Measurements from ENCODE around the gene LOXL1. TPM values are rescaled to one million over a fixed set of nuclear protein-coding genes. Genes with fewer than 3 reads are reported as not detected.

The LOXL1 gene
- polyA plus RNA-seq (2011; rRNA removed) (114 and 206 TPM in 2 replicates), polyA minus RNA-seq (2011; rRNA and poly(A)+ RNA removed) (260 and 359 TPM in 2 replicates)

- Histone ChIP-seq H3K4me3 (ENCODE audit: low read depth, low read length) (peak within 1 kb of the TSS; percentile 90), H3K27ac (ENCODE audit: low read depth, low read length) (peak within 1 kb of the TSS; percentile 95), H3K9me3 (ENCODE audit: control insufficient read depth, insufficient read depth, low read length) (no peaks in the 10 kb centered on the region; the same call in 1 of the 2 replicates), H3K27me3 (ENCODE audit: control insufficient read depth, insufficient read depth, low read length) (no peaks in the 10 kb centered on the region)
- POLR2A ChIA-PET = interaction anchor here (0.5 to 2.9 kb wide), 11 partner anchors 10 to 1206 kb away, joined by 3 to 17 read pairs (median 4); no protein-coding TSS in a partner anchor
- CTCF ChIA-PET = interaction anchor here (1.9 to 2.2 kb wide), 2 partner anchors 10 to 25 kb away, joined by 9 to 10 read pairs; no protein-coding TSS in a partner anchor
- TF ChIP-seq CTCF (IDR thresholded peaks at IDR 0.05; ENCODE audit: low read depth, low read length) = no peak
- DNase-seq (ENCODE audit: low read depth, low spot score) = peak; percentile 71
Measured at GRCh38 chr15:73926219-73927002, at the start of gene LOXL1. TSS of gene LOXL1 (plus strand) at chr15:73926462. CDS start at chr15:73926784, 322 bp downstream.

GRCh38 chr15:73879426-73879825, 46.8 kb upstream of the LOXL1 start:
- TF ChIP-seq CTCF (IDR thresholded peaks at IDR 0.05; ENCODE audit: low read depth, low read length) = no peak
- Histone ChIP-seq H3K27me3 (ENCODE audit: control insufficient read depth, insufficient read depth, low read length) (peaks cover 20% of the 10 kb centered on the region), H3K4me3 (ENCODE audit: low read depth, low read length) (no peak overlapping the region), H3K9me3 (ENCODE audit: control insufficient read depth, insufficient read depth, low read length) (no peaks in the 10 kb centered on the region; the same call in 1 of the 2 replicates), H3K27ac (ENCODE audit: low read depth, low read length) (no peak overlapping the region)
- no peak for DNase-seq (ENCODE audit: low read depth, low spot score)
- POLR2A ChIA-PET = no interaction called here
- CTCF ChIA-PET = interaction anchor here (1.4 kb wide), 1 partner anchor 17 kb away, joined by 4 read pairs; no protein-coding TSS in a partner anchor

- H3K27me3 ChIP-seq (ENCODE audit: control insufficient read depth, insufficient read depth, low read length) = peaks cover 30% of the 10 kb centered on the region
- no peak overlapping the region for H3K4me3 ChIP-seq (ENCODE audit: low read depth, low read length)
- no peak for TF ChIP-seq CTCF (IDR thresholded peaks at IDR 0.05; ENCODE audit: low read depth, low read length)
- no peak overlapping the region for H3K27ac ChIP-seq (ENCODE audit: low read depth, low read length)
- CTCF ChIA-PET = no interaction called here
- no peak for DNase-seq (ENCODE audit: low read depth, low spot score)
- POLR2A ChIA-PET = no interaction called here
- H3K9me3 ChIP-seq (ENCODE audit: control insufficient read depth, insufficient read depth, low read length) = no peaks in the 10 kb centered on the region; the same call in 1 of the 2 replicates
Measured at GRCh38 chr15:73881579-73882320, 44.5 kb upstream of the LOXL1 start.

- Histone ChIP-seq H3K27ac (ENCODE audit: low read depth, low read length) (no peak overlapping the region), H3K27me3 (ENCODE audit: control insufficient read depth, insufficient read depth, low read length) (peaks cover 40% of the 10 kb centered on the region), H3K4me3 (ENCODE audit: low read depth, low read length) (no peak overlapping the region), H3K9me3 (ENCODE audit: control insufficient read depth, insufficient read depth, low read length) (no peaks in the 10 kb centered on the region; the same call in 1 of the 2 replicates)
- POLR2A ChIA-PET = no interaction called here
- no peak for TF ChIP-seq CTCF (IDR thresholded peaks at IDR 0.05; ENCODE audit: low read depth, low read length)
- CTCF ChIA-PET = no interaction called here
- no peak for DNase-seq (ENCODE audit: low read depth, low spot score)
Measured at GRCh38 chr15:73882761-73883419, 43.4 kb upstream of the LOXL1 start.

All from AG04450 (cell line).